Keratinocyte (primary cell): Measurements from ENCODE around the gene C22orf39. TPM values are rescaled to one million over a fixed set of nuclear protein-coding genes. Genes with fewer than 3 reads are reported as not detected.

Source experiments
- DNase-seq: peaks from one replicate; pipeline ENCODE4 v3.0.0-alpha.2; 2011; ENCODE audit warnings: low read depth, missing footprints, low spot score
- FAIRE-seq: peaks from 2 replicates; lab custom pipeline; 2011; peaks lifted over from hg19 to GRCh38; lab: Jason Lieb, UNC
- H2AFZ ChIP-seq: 2 replicates; pipeline ENCODE4 v1.6.0; 2012; ENCODE audit warnings: low read length, control low read depth, inconsistent platforms; ENCODE audit not compliant: control insufficient read depth
- H3K27ac ChIP-seq: 2 replicates; pipeline ENCODE4 v1.5.1; 2011; ENCODE audit warnings: low read length; ENCODE audit not compliant: control insufficient read depth, insufficient read depth
- H3K27me3 ChIP-seq: 3 replicates; pipeline ENCODE4 v1.6.0; 2011; ENCODE audit warnings: low read length; ENCODE audit not compliant: control insufficient read depth, insufficient read depth; ENCODE audit errors: extremely low read depth
- H3K36me3 ChIP-seq, 2 experiments: 2 replicates in 1 of 2; 3 replicates in 1 of 2; pipeline ENCODE4 v1.5.1; 2011; ENCODE audit warnings: low read length in 2 of 2, mild to moderate bottlenecking in 1 of 2; ENCODE audit not compliant: control insufficient read depth in 2 of 2, insufficient read depth in 2 of 2; ENCODE audit errors: extremely low read depth in 1 of 2
- H3K4me1 ChIP-seq: 3 replicates; pipeline ENCODE4 v1.5.1; 2011; ENCODE audit warnings: low read length; ENCODE audit not compliant: control insufficient read depth, insufficient read depth; ENCODE audit errors: extremely low read depth
- H3K4me2 ChIP-seq: 3 replicates; pipeline ENCODE4 v1.6.0; 2011; ENCODE audit warnings: low read depth, low read length; ENCODE audit not compliant: control insufficient read depth, insufficient read depth; ENCODE audit errors: extremely low read depth
- H3K4me3 ChIP-seq, 3 experiments: fragments of 200-600 bp in 1 of 3; sonication (generic) in 1 of 3; 2 replicates in 2 of 3; 3 replicates in 1 of 3; pipeline ENCODE4 v1.5.1; 2011 to 2016; ENCODE audit warnings: low read length in 3 of 3, mild to moderate bottlenecking in 3 of 3, control low read depth in 2 of 3, inconsistent platforms in 1 of 3, low read depth in 1 of 3, mixed read lengths in 1 of 3, mixed run types in 1 of 3, moderate library complexity in 1 of 3; ENCODE audit not compliant: control insufficient read depth in 2 of 3, insufficient read depth in 2 of 3; ENCODE audit errors: extremely low read depth in 1 of 3
- H3K79me2 ChIP-seq: 2 replicates; pipeline ENCODE4 v1.6.0; 2012; ENCODE audit warnings: low read length; ENCODE audit not compliant: control insufficient read depth, insufficient read depth
- H3K9ac ChIP-seq: 3 replicates; pipeline ENCODE4 v1.6.0; 2011; ENCODE audit warnings: low read length; ENCODE audit not compliant: control insufficient read depth, insufficient read depth; ENCODE audit errors: extremely low read depth
- H3K9me1 ChIP-seq: 3 replicates; pipeline ENCODE4 v1.6.0; 2011; ENCODE audit warnings: low read length; ENCODE audit not compliant: control insufficient read depth, insufficient read depth; ENCODE audit errors: extremely low read depth
- H3K9me3 ChIP-seq: 2 replicates; pipeline ENCODE4 v1.5.1; 2012; ENCODE audit warnings: low read depth, low read length; ENCODE audit not compliant: control insufficient read depth
- H4K20me1 ChIP-seq: 3 replicates; pipeline ENCODE4 v1.6.0; 2011; ENCODE audit warnings: low read length; ENCODE audit not compliant: control insufficient read depth, insufficient read depth; ENCODE audit errors: extremely low read depth
- CTCF ChIP-seq, 3 experiments: IDR thresholded peaks in 1 of 3; conservative IDR thresholded peaks in 1 of 3; optimal IDR thresholded peaks in 1 of 3; 2 replicates in 2 of 3; 3 replicates in 1 of 3; pipeline versions ENCODE3 to v1.5.1; 2011; ENCODE audit warnings: low read length in 3 of 3, mild to moderate bottlenecking in 3 of 3, moderate library complexity in 2 of 3, control low read depth in 1 of 3, inconsistent platforms in 1 of 3; ENCODE audit not compliant: insufficient read depth in 2 of 3; ENCODE audit errors: extremely low read depth in 1 of 3
- EZH2 ChIP-seq: IDR thresholded peaks from one replicate; pipeline ENCODE4 v1.6.1; 2012; ENCODE audit warnings: inconsistent platforms, mild to moderate bottlenecking, low read length, moderate library complexity
- dilution Hi-C: fragments of 300-500 bp; cut with MboI; formaldehyde crosslinking; loops from one replicate; pipeline ENCODE4 v1.7.0; 2020; ENCODE audit warnings: low sequenced_read_pairs; ENCODE audit not compliant: extremely low pct_ligation_motif_present
- polyA plus RNA-seq, 5 experiments: library from polyadenylated mRNA; depleted of rRNA in 3 of 5; stranded (reverse) in 3 of 5; stranded (forward) in 1 of 5; unstranded in 1 of 5; fragments of >200 nt; gene quantifications; 1 replicate in 1 of 5; 2 replicates in 3 of 5; 3 replicates in 1 of 5; pipeline versions ENCODE4 v1.2.1 to v1.2.3, GENCODE V29; 2011 to 2012; ENCODE audit warnings: missing spikeins in 2 of 5, low read depth in 1 of 5, low replicate concordance in 1 of 5

Gene C22orf39
- polyA plus RNA-seq, 1 donor (not counting 4 experiments of a cell fraction or from before 2014, with no cell fraction given): 13.8 TPM

- no peak for FAIRE-seq
- H2AFZ ChIP-seq: no peak overlapping the region
- TF ChIP-seq EZH2 (no peak), CTCF (optimal IDR thresholded peaks at IDR 0.05 in 1 of 3, IDR thresholded peaks at IDR 0.05 in 1 of 3, conservative IDR thresholded peaks at IDR 0.05 in 1 of 3; ENCODE audit: extremely low read depth in 1 of 3, insufficient read depth in 2 of 3, low read length in 3 of 3) (no peak)
- H3K36me3 ChIP-seq: peaks cover 2% of the 10 kb centered on the region in 2 experiments
- no peaks in the 10 kb centered on the region for H3K27me3 ChIP-seq
- H3K9me1 ChIP-seq: no peaks in the 10 kb centered on the region
- H3K4me2 ChIP-seq: no peak overlapping the region
- H3K27ac ChIP-seq: no peak overlapping the region
- no peaks in the 10 kb centered on the region for H3K9me3 ChIP-seq
- H3K4me3 ChIP-seq: no peak overlapping the region
- H3K4me1 ChIP-seq: no peaks in the 10 kb centered on the region
- no peaks in the 10 kb centered on the region for H4K20me1 ChIP-seq
- H3K79me2 ChIP-seq: no peaks in the 10 kb centered on the region
- no peak for DNase-seq
- H3K9ac ChIP-seq: no peak overlapping the region
- dilution Hi-C loops: no loop called here
Measured at GRCh38 chr22:19494676-19495173, 47.2 kb upstream of the C22orf39 start.

GRCh38 chr22:19494001-19494560, 46.6 kb upstream of the C22orf39 start:
- Histone ChIP-seq H3K27me3 (no peaks in the 10 kb centered on the region), H3K36me3 (peaks cover 2% of the 10 kb centered on the region in 2 experiments), H3K4me1 (no peaks in the 10 kb centered on the region), H3K79me2 (no peaks in the 10 kb centered on the region), H3K4me3 (no peak overlapping the region), H3K4me2 (no peak overlapping the region), H3K9ac (no peak overlapping the region), H2AFZ (no peak overlapping the region), H3K9me3 (no peaks in the 10 kb centered on the region), H3K27ac (no peak overlapping the region), H3K9me1 (no peaks in the 10 kb centered on the region), H4K20me1 (no peaks in the 10 kb centered on the region)
- dilution Hi-C loops: no loop called here
- TF ChIP-seq CTCF (optimal IDR thresholded peaks at IDR 0.05 in 1 of 3, IDR thresholded peaks at IDR 0.05 in 1 of 3, conservative IDR thresholded peaks at IDR 0.05 in 1 of 3; ENCODE audit: extremely low read depth in 1 of 3, insufficient read depth in 2 of 3, low read length in 3 of 3): no peak
- TF ChIP-seq EZH2: no peak
- no peak for FAIRE-seq
- no peak for DNase-seq
